Kidney (tissue), 14 donors: ENCODE results near the gene ANKRD33. TPM values are rescaled to one million over a fixed set of nuclear protein-coding genes. Genes with fewer than 3 reads are reported as not detected.
A peak's percentile ranks its signal among the peaks of the same experiment; 100 is the strongest.

ENCODE experiments used
- DNase-seq, 5 donors: peaks; one replicate each; pipeline ENCODE4 v3.0.0-alpha.2; 2013 to 2020
- FAIRE-seq: peaks from 2 replicates; lab custom pipeline; 2012; peaks lifted over from hg19 to GRCh38; lab: Jason Lieb, UNC
- H3K27ac ChIP-seq, 2 donors: one replicate each; pipeline ENCODE4 v1.7.0; 2013; ENCODE audit warnings: low read depth in 2 of 2, low read length in 2 of 2, inconsistent platforms in 1 of 2
- H3K27me3 ChIP-seq: one replicate; pipeline ENCODE4 v1.7.1; 2013; ENCODE audit warnings: low read length, inconsistent platforms; ENCODE audit not compliant: control insufficient read depth, insufficient read depth
- H3K36me3 ChIP-seq, 3 donors: one replicate each; pipeline versions ENCODE4 v1.7.0 to v1.7.1; 2013; ENCODE audit warnings: low read length in 3 of 3, control low read depth in 1 of 3, inconsistent platforms in 1 of 3; ENCODE audit not compliant: insufficient read depth in 3 of 3, control insufficient read depth in 2 of 3
- H3K4me1 ChIP-seq, 3 donors: one replicate each; pipeline versions ENCODE4 v1.7.0 to v1.7.1; 2013; ENCODE audit warnings: low read length in 3 of 3, inconsistent platforms in 1 of 3, low read depth in 1 of 3; ENCODE audit not compliant: control insufficient read depth in 2 of 3, insufficient read depth in 2 of 3
- H3K4me3 ChIP-seq, 3 donors: one replicate each; pipeline versions ENCODE4 v1.7.0 to v1.8.1; 2013; ENCODE audit warnings: low read length in 3 of 3, control low read depth in 1 of 3, inconsistent platforms in 1 of 3
- H3K9ac ChIP-seq, 3 donors: one replicate each; pipeline versions ENCODE4 v1.7.0 to v1.7.1; 2013; ENCODE audit warnings: low read length in 3 of 3, control low read depth in 1 of 3, inconsistent platforms in 1 of 3
- H3K9me3 ChIP-seq, 3 donors: one replicate each; pipeline versions ENCODE4 v1.7.0 to v1.7.1; 2013; ENCODE audit warnings: low read length in 3 of 3, control low read depth in 1 of 3, inconsistent platforms in 1 of 3; ENCODE audit not compliant: control insufficient read depth in 2 of 3, insufficient read depth in 1 of 3
- intact Hi-C: fragments of 100-400 bp; cut with DNase I; formaldehyde crosslinking; loops from one replicate; pipeline ENCODE4 v1.11.1; 2022
- polyA plus RNA-seq: library from polyadenylated mRNA; stranded (reverse); fragments of 350-450 nt; fragmentation: Illumina TruSeq; extraction: RNeasy Lipid Tissue Mini Kit (QIAGEN cat#74804); gene quantifications from one replicate; pipeline ENCODE4 v1.2.3, GENCODE V29; 2014; ENCODE audit warnings: low read depth, low replicate concordance; ENCODE audit not compliant: insufficient read depth
- total RNA-seq: library from RNA; stranded (reverse); fragmentation: NEBNext Ultra II Directional; extraction: Animal tissue kit (Norgen Biotek cat#: 25700); gene quantifications from one replicate; pipeline ENCODE4 v1.2.1, GENCODE V29; 2021
- TF ChIP-seq, protein P1 (sequence below): IDR thresholded peaks from 3 replicates; pipeline ENCODE4 v1.5.1; 2012; ENCODE audit warnings: mild to moderate bottlenecking, moderate library complexity, borderline replicate concordance; ENCODE audit not compliant: insufficient read depth; ENCODE audit errors: extremely low read depth
- donor health status: control.
- donor health status: control.
- donor health status: control.
- donor health status: control.
- donor health status: control.
- donor health status: DM: yes; HTN: yes; CAD: no.
- donor health status: Normal renal cell carcinoma (clear cell type).

ANKRD33 gene
- total and polyA plus RNA-seq, 2 donors from 2014 or later, result not detected

GRCh38 chr12:51848326-51848727 is 39.6 kb upstream of the ANKRD33 start, which contains the start of gene FIGNL2:
FIGNL2 (minus strand) TSS chr12:51848718; CDS start chr12:51822413, 26,305 bp downstream.
- Histone ChIP-seq H3K27ac (peak within 1 kb of the TSS; percentile 33 to 80), H3K9ac (peak within 1 kb of the TSS in 2 of 3 donors; percentile 39 to 44), H3K27me3 (no peaks in the 10 kb centered on the region), H3K9me3 (no peaks in the 10 kb centered on the region), H3K4me3 (peak within 1 kb of the TSS; percentile 60 to 63 (median 61)), H3K36me3 (no peaks in the 10 kb centered on the region), H3K4me1 (peaks cover 5 to 22% (median 8%) of the 10 kb centered on the region in 3 donors)
- DNase-seq, result peak in 2 of 5 donors; percentile 41 to 80
- intact Hi-C loops, result no loop called here
- TF ChIP-seq, protein P1, sequence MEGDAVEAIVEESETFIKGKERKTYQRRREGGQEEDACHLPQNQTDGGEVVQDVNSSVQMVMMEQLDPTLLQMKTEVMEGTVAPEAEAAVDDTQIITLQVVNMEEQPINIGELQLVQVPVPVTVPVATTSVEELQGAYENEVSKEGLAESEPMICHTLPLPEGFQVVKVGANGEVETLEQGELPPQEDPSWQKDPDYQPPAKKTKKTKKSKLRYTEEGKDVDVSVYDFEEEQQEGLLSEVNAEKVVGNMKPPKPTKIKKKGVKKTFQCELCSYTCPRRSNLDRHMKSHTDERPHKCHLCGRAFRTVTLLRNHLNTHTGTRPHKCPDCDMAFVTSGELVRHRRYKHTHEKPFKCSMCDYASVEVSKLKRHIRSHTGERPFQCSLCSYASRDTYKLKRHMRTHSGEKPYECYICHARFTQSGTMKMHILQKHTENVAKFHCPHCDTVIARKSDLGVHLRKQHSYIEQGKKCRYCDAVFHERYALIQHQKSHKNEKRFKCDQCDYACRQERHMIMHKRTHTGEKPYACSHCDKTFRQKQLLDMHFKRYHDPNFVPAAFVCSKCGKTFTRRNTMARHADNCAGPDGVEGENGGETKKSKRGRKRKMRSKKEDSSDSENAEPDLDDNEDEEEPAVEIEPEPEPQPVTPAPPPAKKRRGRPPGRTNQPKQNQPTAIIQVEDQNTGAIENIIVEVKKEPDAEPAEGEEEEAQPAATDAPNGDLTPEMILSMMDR, result no peak
- no peak for FAIRE-seq

DNA sequence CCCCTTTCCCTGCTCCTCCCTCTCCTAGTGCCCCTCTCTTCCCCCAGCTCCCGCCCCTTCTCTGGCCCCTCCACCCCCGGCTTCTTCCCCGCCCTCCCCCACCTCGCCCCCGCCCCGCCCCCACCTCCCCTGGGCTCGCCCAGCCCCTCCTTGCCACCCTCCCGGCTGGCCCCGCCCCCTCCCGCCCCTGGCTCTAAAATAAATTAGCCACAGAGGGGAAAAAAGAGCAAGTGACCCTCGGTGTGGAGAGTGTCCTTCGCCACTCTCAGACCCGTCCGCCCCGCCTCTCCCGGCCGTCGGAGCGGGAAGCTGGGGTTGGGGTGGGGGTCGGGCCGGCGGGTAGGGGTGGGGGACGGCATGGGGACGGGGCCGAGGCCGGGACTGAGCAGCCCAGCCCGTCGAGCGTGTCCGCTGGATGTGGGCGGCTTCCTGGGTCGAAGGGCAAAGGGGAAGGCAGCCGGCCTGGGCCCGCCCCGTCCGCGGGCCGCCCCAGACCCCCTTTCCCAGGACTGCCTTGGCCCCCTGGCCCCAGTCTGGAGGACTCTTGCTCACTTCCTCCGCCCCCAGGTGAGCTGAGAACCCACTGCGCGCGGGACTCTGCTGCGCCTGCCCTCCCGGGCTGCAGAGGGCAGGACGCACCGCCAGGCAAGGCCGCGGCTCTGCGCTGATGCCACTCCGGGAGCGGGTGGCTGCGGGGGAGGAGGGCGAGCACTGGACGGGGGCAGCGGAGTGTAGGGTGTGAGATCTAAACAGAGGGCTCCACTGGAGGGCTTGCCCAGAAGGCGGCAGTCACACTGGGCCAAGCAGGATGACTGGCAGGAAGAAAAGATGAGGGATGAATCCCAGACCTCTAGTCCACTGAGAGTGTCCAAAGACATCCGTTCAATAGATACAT is 38.8 kb upstream of the ANKRD33 start:
- no peaks in the 10 kb centered on the region for H3K9me3 ChIP-seq
- peak overlapping the region; percentile 6 to 60 (median 49) for H3K4me3 ChIP-seq
- intact Hi-C loops, result no loop called here
- TF ChIP-seq, protein P1, result peak; percentile 0
- no peaks in the 10 kb centered on the region for H3K36me3 ChIP-seq
- DNase-seq, result peak; percentile 72 to 91 (median 85)
- H3K9ac ChIP-seq, result peak overlapping the region in 2 of 3 donors; percentile 8 to 24
- no peak for FAIRE-seq
- no peaks in the 10 kb centered on the region for H3K27me3 ChIP-seq
- peak overlapping the region; percentile 33 to 80 for H3K27ac ChIP-seq
- peaks cover 5 to 22% (median 8%) of the 10 kb centered on the region in 3 donors for H3K4me1 ChIP-seq

- peak overlapping the region in 2 of 3 donors; percentile 49 to 60 for H3K4me3 ChIP-seq
- DNase-seq (peak in 1 of 5 donors; percentile 54), FAIRE-seq (no peak)
- H3K9ac ChIP-seq, result peak overlapping the region in 1 of 3 donors; percentile 8
- TF ChIP-seq, protein P1, result no peak
- H3K4me1 ChIP-seq, result peaks cover 5 to 20% (median 8%) of the 10 kb centered on the region in 3 donors
- no peaks in the 10 kb centered on the region for H3K9me3 ChIP-seq
- intact Hi-C loops, result no loop called here
- peak overlapping the region; percentile 33 to 80 for H3K27ac ChIP-seq
- H3K27me3 ChIP-seq, result no peaks in the 10 kb centered on the region
- no peaks in the 10 kb centered on the region for H3K36me3 ChIP-seq
Measured at GRCh38 chr12:51850081-51850964, 37.6 kb upstream of the ANKRD33 start.
